Measurements from ENCODE around the gene CDK13. TPM values are rescaled to one million over a fixed set of nuclear protein-coding genes. Genes with fewer than 3 reads are reported as not detected.
"Not testable (repeated sequence)": the region's sequence is repeated elsewhere in the genome, so short reads cannot be mapped to it uniquely, and the experiment has no call there.

Gene CDK13
- total and polyA plus RNA-seq, 7 donors, result 10.9 to 25.5 (median 21.0) TPM

- Histone ChIP-seq H3K4me3 (no peak overlapping the region), H3K9me3 (no peaks in the 10 kb centered on the region), H3K4me1 (peaks cover 8% of the 10 kb centered on the region), H3K27me3 (ENCODE audit: insufficient read depth in 3 of 3, low read length in 2 of 3) (no peaks in the 10 kb centered on the region), H3K36me3 (ENCODE audit: insufficient read depth in 1 of 2, low read depth in 1 of 2) (no peaks in the 10 kb centered on the region), H3K27ac (no peak overlapping the region)
- 96 to 100% (median 96%) methylated on average over 2 of the region's 2 CpGs for WGBS, 3 donors
- no peak for DNase-seq
- ATAC-seq, result no peak
- TF ChIP-seq CTCF (IDR thresholded peaks at IDR 0.05), result no peak
- intact Hi-C loops (cut with DNase I), result loop anchor here in 1 of 2 donors (5.0 kb wide), 1 partner anchor 185 kb away; the partner anchor contains the start of gene CDK13
Measured at GRCh38 chr7:40137563-40137962, 187.5 kb downstream of the CDK13 start.

GRCh38 chr7:40138973-40139372 lies 188.9 kb downstream of the CDK13 start:
- TF ChIP-seq CTCF (IDR thresholded peaks at IDR 0.05), result no peak
- intact Hi-C loops (cut with DNase I), result loop anchor here in 1 of 2 donors (5.0 kb wide), 1 partner anchor 187 kb away; the partner anchor contains the start of gene CDK13
- DNase-seq (no peak), ATAC-seq (no peak)
- Histone ChIP-seq H3K27ac (no peak overlapping the region), H3K4me1 (no peaks in the 10 kb centered on the region), H3K4me3 (no peak overlapping the region), H3K27me3 (ENCODE audit: insufficient read depth in 3 of 3, low read length in 2 of 3) (no peaks in the 10 kb centered on the region), H3K36me3 (ENCODE audit: insufficient read depth in 1 of 2, low read depth in 1 of 2) (no peaks in the 10 kb centered on the region), H3K9me3 (no peaks in the 10 kb centered on the region)
- 93 to 96% (median 94%) methylated on average over 5 of the region's 5 CpGs for WGBS, 3 donors

- ATAC-seq; H3K9me3 ChIP-seq; H3K4me1 ChIP-seq; DNase-seq; H3K27ac ChIP-seq; H3K4me3 ChIP-seq; H3K36me3 ChIP-seq (ENCODE audit: insufficient read depth in 1 of 2, low read depth in 1 of 2); H3K27me3 ChIP-seq (ENCODE audit: insufficient read depth in 3 of 3, low read length in 2 of 3): not testable (repeated sequence)
- 96% methylated on average over 13 of the region's 13 CpGs for WGBS, 3 donors
- intact Hi-C loops (cut with DNase I), result loop anchor here in 1 of 2 donors (5.0 kb wide), 1 partner anchor 188 kb away; the partner anchor contains the start of gene CDK13
Measured at GRCh38 chr7:40139891-40140290, 189.8 kb downstream of the CDK13 start.

GRCh38 chr7:40141916-40142315 lies 191.9 kb downstream of the CDK13 start:
- H3K36me3 ChIP-seq (ENCODE audit: insufficient read depth in 1 of 2, low read depth in 1 of 2); intact Hi-C loops (cut with DNase I); ATAC-seq; H3K9me3 ChIP-seq; H3K27ac ChIP-seq; H3K4me1 ChIP-seq; H3K4me3 ChIP-seq; H3K27me3 ChIP-seq (ENCODE audit: insufficient read depth in 3 of 3, low read length in 2 of 3); DNase-seq: not testable (repeated sequence)
- 90 to 92% (median 92%) methylated on average over 5 of the region's 5 CpGs for WGBS, 3 donors

GRCh38 chr7:40145596-40146130 lies 195.6 kb downstream of the CDK13 start:
- H3K36me3 ChIP-seq (ENCODE audit: insufficient read depth in 1 of 2, low read depth in 1 of 2); H3K4me1 ChIP-seq; ATAC-seq; H3K4me3 ChIP-seq; H3K27me3 ChIP-seq (ENCODE audit: insufficient read depth in 3 of 3, low read length in 2 of 3); H3K9me3 ChIP-seq; DNase-seq; intact Hi-C loops (cut with DNase I); H3K27ac ChIP-seq: not testable (repeated sequence)
- 80 to 88% (median 82%) methylated on average over 3 of the region's 3 CpGs for WGBS, 3 donors

- no peak for TF ChIP-seq CTCF (IDR thresholded peaks at IDR 0.05)
- Histone ChIP-seq H3K27me3 (ENCODE audit: insufficient read depth in 3 of 3, low read length in 2 of 3) (no peaks in the 10 kb centered on the region), H3K4me1 (no peaks in the 10 kb centered on the region), H3K9me3 (no peaks in the 10 kb centered on the region), H3K27ac (no peak overlapping the region), H3K4me3 (no peak overlapping the region), H3K36me3 (ENCODE audit: insufficient read depth in 1 of 2, low read depth in 1 of 2) (no peaks in the 10 kb centered on the region)
- intact Hi-C loops (cut with DNase I), result no loop called here
- DNase-seq (no peak), ATAC-seq (no peak)
- 86 to 88% (median 87%) methylated on average over 19 of the region's 19 CpGs for WGBS, 3 donors
Measured at GRCh38 chr7:40147371-40148246, 197.6 kb downstream of the CDK13 start.

- intact Hi-C loops (cut with DNase I); H3K36me3 ChIP-seq (ENCODE audit: insufficient read depth in 1 of 2, low read depth in 1 of 2); DNase-seq; H3K27ac ChIP-seq; H3K27me3 ChIP-seq (ENCODE audit: insufficient read depth in 3 of 3, low read length in 2 of 3); H3K4me3 ChIP-seq; H3K9me3 ChIP-seq; ATAC-seq; H3K4me1 ChIP-seq: not testable (repeated sequence)
- WGBS, 3 donors, result 80 to 89% (median 86%) methylated on average over 7 of the region's 7 CpGs
Measured at GRCh38 chr7:40148247-40148580, 198.2 kb downstream of the CDK13 start.
